DND-41 (cell line): ENCODE data around the gene RBM18.

ENCODE experiments used
- ATAC-seq: fragments of 200-7000 bp; cut with Tn5 transposase; 3 replicates; pipeline ENCODE4 v1.9.1; 2021; ENCODE audit warnings: low read depth; ENCODE audit not compliant: insufficient read depth
- DNase-seq: peaks from one replicate; pipeline ENCODE4 v3.0.0-alpha.2; 2020
- H2AFZ ChIP-seq: 2 replicates; pipeline ENCODE4 v1.6.0; 2012; ENCODE audit warnings: low read depth, low read length
- H3K27ac ChIP-seq: 2 replicates; pipeline ENCODE4 v1.5.1; 2012; ENCODE audit warnings: low read length, inconsistent platforms
- H3K27me3 ChIP-seq: fragments of 200-600 bp; sonication (generic); 2 replicates; pipeline ENCODE4 v1.6.0; 2012; ENCODE audit warnings: low read length, mild to moderate bottlenecking, inconsistent platforms; ENCODE audit not compliant: insufficient read depth, poor library complexity
- H3K36me3 ChIP-seq: 2 replicates; pipeline ENCODE4 v1.5.1; 2012; ENCODE audit warnings: low read length, inconsistent platforms; ENCODE audit not compliant: insufficient read depth
- H3K4me1 ChIP-seq: 2 replicates; pipeline ENCODE4 v1.5.1; 2012; ENCODE audit warnings: mild to moderate bottlenecking, low read length; ENCODE audit not compliant: insufficient read depth
- H3K4me2 ChIP-seq: 2 replicates; pipeline ENCODE4 v1.6.0; 2012; ENCODE audit warnings: mild to moderate bottlenecking, moderate library complexity, low read length, inconsistent platforms; ENCODE audit not compliant: insufficient read depth
- H3K4me3 ChIP-seq, 2 experiments: fragments of 200-600 bp in 1 of 2; shearing (Covaris generic) in 1 of 2; 2 replicates each; pipeline ENCODE4 v1.5.1; 2012 to 2016; ENCODE audit warnings: inconsistent platforms in 2 of 2, low read length in 2 of 2, mild to moderate bottlenecking in 2 of 2, low read depth in 1 of 2, moderate library complexity in 1 of 2
- H3K79me2 ChIP-seq: 2 replicates; pipeline ENCODE4 v1.6.0; 2012; ENCODE audit warnings: low read length, inconsistent platforms; ENCODE audit not compliant: insufficient read depth
- H3K9ac ChIP-seq: 2 replicates; pipeline ENCODE4 v1.6.0; 2012; ENCODE audit warnings: low read depth, mild to moderate bottlenecking, inconsistent platforms, low read length, moderate library complexity
- H3K9me3 ChIP-seq: 2 replicates; pipeline ENCODE4 v1.5.1; 2012; ENCODE audit warnings: low read length, moderate library complexity, mild to moderate bottlenecking, inconsistent platforms; ENCODE audit not compliant: insufficient read depth, severe bottlenecking
- H4K20me1 ChIP-seq: 2 replicates; pipeline ENCODE4 v1.6.0; 2012; ENCODE audit warnings: low read length; ENCODE audit not compliant: insufficient read depth
- CTCF ChIP-seq: IDR thresholded peaks from 2 replicates; pipeline ENCODE4 v1.5.1; 2012; ENCODE audit warnings: borderline replicate concordance, low read length, moderate library complexity, mild to moderate bottlenecking; ENCODE audit not compliant: poor library complexity, severe bottlenecking; ENCODE audit errors: extremely low read depth
- EZH2 ChIP-seq: IDR thresholded peaks from 3 replicates; pipeline ENCODE4 v1.6.1; 2012; ENCODE audit warnings: borderline replicate concordance, low read depth, mild to moderate bottlenecking, moderate library complexity, low read length, inconsistent platforms; ENCODE audit not compliant: severe bottlenecking

RBM18 gene

GRCh38 chr9:122252796-122253195 lies 11.8 kb downstream of the RBM18 start:
- no peak overlapping the region for H3K9ac ChIP-seq
- ATAC-seq (no peak), DNase-seq (no peak)
- H3K4me2 ChIP-seq: no peak overlapping the region
- TF ChIP-seq EZH2 (no peak), CTCF (no peak)
- peaks cover 43% of the 10 kb centered on the region; the same call in 1 of the 2 replicates for H3K36me3 ChIP-seq
- no peaks in the 10 kb centered on the region for H3K9me3 ChIP-seq
- no peak overlapping the region for H3K27ac ChIP-seq
- H2AFZ ChIP-seq: no peak overlapping the region
- H3K27me3 ChIP-seq: no peaks in the 10 kb centered on the region
- H3K4me1 ChIP-seq: no peaks in the 10 kb centered on the region
- H3K4me3 ChIP-seq: no peak overlapping the region
- peaks cover 8% of the 10 kb centered on the region; the same call in 1 of the 2 replicates for H3K79me2 ChIP-seq
- peaks cover 5% of the 10 kb centered on the region for H4K20me1 ChIP-seq

GRCh38 chr9:122251351-122251750 lies 13.3 kb downstream of the RBM18 start:
- Histone ChIP-seq H3K4me1 (no peaks in the 10 kb centered on the region), H3K9ac (no peak overlapping the region), H3K79me2 (peaks cover 6% of the 10 kb centered on the region; the same call in 1 of the 2 replicates), H3K9me3 (no peaks in the 10 kb centered on the region), H3K27ac (no peak overlapping the region), H3K36me3 (peaks cover 55% of the 10 kb centered on the region; the same call in 1 of the 2 replicates), H3K27me3 (no peaks in the 10 kb centered on the region), H3K4me2 (no peak overlapping the region), H4K20me1 (peaks cover 5% of the 10 kb centered on the region), H3K4me3 (no peak overlapping the region), H2AFZ (no peak overlapping the region)
- no peak for DNase-seq
- ATAC-seq: no peak
- TF ChIP-seq EZH2 (no peak), CTCF (no peak)

- ATAC-seq: no peak
- H3K4me1 ChIP-seq: no peaks in the 10 kb centered on the region
- DNase-seq: no peak
- peaks cover 3% of the 10 kb centered on the region; the same call in 1 of the 2 replicates for H3K79me2 ChIP-seq
- H3K27ac ChIP-seq: no peak overlapping the region
- H3K4me2 ChIP-seq: no peak overlapping the region
- H3K9me3 ChIP-seq: no peaks in the 10 kb centered on the region
- H2AFZ ChIP-seq: no peak overlapping the region
- TF ChIP-seq CTCF: no peak
- no peak for TF ChIP-seq EZH2
- no peak overlapping the region for H3K4me3 ChIP-seq
- H3K9ac ChIP-seq: no peak overlapping the region
- no peaks in the 10 kb centered on the region; the same call in 1 of the 2 replicates for H4K20me1 ChIP-seq
- H3K27me3 ChIP-seq: no peaks in the 10 kb centered on the region
- H3K36me3 ChIP-seq: peaks cover 72% of the 10 kb centered on the region
Observed at GRCh38 chr9:122248448-122248865, 16.2 kb downstream of the RBM18 start.

- DNase-seq (no peak), ATAC-seq (no peak)
- Histone ChIP-seq H3K4me3 (no peak overlapping the region), H3K4me1 (no peaks in the 10 kb centered on the region), H3K36me3 (peaks cover 74% of the 10 kb centered on the region), H3K9ac (no peak overlapping the region), H3K4me2 (no peak overlapping the region), H4K20me1 (no peaks in the 10 kb centered on the region), H3K27ac (no peak overlapping the region), H3K79me2 (no peaks in the 10 kb centered on the region), H2AFZ (no peak overlapping the region), H3K27me3 (no peaks in the 10 kb centered on the region), H3K9me3 (no peaks in the 10 kb centered on the region)
- TF ChIP-seq CTCF: no peak
- no peak for TF ChIP-seq EZH2
Observed at GRCh38 chr9:122246666-122247065, 18.0 kb downstream of the RBM18 start.
